HG03439 (cell line): ENCODE data around the gene SPEM1.

Experiments
- ATAC-seq: cut with Tn5 transposase; IDR thresholded peaks from one replicate; pipeline ENCODE4 v1.9.1; 2021; ENCODE audit warnings: mild to moderate bottlenecking, moderate library complexity; ENCODE audit not compliant: unreplicated experiment

The SPEM1 gene

GRCh38 chr17:7417056-7417655 lies 3.0 kb upstream of the SPEM1 start:
- ATAC-seq: no peak

DNA sequence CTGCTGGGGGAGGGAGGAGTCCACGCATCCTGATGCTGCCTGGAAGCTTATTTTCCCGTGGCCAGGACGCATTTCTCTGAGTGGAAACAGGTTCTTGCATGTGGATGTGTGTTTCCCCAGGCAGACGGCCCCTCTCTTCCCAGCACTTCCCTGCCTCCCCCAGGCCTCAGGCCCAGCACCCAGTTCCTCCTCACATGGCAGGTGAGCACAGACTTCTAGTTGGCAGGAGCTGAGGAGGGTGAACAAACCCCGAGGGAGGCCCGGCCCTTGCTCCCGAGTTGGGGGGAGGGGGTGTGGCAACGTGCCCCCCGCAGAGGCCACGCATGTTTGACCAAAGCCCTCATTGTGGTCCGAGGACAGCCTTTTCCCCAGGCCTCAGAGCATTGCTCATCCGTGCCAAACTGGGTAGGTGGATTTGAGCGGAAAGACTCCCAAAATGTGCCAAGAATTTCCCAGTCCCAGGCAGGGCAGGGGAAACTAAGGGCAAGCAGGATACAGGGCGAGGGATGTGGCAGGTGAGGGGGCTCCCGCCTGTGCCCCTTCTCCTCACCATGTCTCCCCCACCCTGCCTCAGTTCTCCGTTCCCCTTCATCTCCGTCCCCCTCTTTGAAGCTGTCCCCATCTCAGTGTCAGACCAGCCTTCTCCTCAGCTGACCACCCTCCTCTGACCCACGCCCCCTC lies 1.5 kb upstream of the SPEM1 start:
- ATAC-seq: no peak

- ATAC-seq: no peak
These were observed 1.1 kb downstream of the SPEM1 start for GRCh38 chr17:7421186-7421585.

DNA sequence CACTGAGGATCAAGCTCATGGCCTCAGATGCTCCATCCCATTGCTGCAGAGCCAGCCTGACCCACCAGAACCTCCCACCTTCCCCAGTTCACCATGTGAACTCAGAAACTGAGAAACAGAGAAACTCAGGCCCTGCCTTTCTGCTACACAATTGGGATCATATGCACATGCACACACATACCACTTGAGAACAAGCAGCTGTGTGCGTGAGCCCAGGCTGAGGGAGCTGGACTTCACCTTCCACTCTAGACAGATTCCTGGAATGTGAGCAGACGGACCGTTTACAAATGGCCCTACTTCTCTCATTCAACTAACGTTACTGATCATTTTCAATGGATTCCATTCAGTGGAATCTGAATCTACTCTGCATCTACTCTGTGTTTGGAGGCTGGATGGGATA lies 3.6 kb downstream of the SPEM1 start:
- no peak for ATAC-seq

DNA sequence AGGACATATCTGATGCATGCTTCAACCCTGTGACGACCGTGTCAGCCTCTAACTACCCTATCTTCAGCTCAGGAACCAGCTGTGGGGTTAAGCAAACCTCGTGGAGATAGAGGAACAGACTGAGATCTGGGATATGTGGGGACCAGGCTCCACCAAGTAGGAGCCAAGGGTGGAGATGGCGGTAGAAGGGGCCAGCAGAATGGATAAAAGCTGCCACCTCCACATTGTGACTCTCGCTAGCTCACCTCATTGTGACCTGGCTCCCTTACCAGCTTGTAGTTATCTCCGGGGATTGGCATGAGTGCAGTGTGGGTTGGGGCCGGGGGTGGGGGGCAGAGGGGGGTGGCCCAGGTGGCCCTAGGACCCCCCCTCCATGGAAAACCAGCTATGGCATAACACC lies 5.2 kb downstream of the SPEM1 start, which contains the start of gene SPEM2:
Gene SPEM2 (plus strand): TSS at position 301 of the 400 bp plus-strand sequence. CDS start 73 bp downstream, at position 374.
- no peak for ATAC-seq

DNA sequence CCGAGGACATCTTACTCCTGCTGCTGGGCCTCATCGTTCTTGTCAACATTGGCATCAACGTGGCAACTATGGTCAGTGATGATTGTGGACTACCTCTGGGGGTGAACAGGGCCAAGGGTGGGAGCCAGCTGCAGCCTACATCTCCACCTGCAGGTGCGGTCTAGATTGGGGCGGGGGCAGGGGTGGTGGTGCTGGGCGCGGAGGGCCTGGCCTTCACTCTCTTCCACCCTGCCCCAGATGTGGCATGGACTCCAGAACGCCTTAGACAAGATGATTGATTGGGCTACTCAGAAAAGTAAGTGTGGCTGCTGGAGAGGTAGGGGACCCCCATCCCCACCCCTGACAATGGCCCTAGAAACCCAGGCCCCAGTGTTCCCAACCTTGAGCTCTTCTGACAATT lies 5.6 kb downstream of the SPEM1 start:
- no peak for ATAC-seq

DNA sequence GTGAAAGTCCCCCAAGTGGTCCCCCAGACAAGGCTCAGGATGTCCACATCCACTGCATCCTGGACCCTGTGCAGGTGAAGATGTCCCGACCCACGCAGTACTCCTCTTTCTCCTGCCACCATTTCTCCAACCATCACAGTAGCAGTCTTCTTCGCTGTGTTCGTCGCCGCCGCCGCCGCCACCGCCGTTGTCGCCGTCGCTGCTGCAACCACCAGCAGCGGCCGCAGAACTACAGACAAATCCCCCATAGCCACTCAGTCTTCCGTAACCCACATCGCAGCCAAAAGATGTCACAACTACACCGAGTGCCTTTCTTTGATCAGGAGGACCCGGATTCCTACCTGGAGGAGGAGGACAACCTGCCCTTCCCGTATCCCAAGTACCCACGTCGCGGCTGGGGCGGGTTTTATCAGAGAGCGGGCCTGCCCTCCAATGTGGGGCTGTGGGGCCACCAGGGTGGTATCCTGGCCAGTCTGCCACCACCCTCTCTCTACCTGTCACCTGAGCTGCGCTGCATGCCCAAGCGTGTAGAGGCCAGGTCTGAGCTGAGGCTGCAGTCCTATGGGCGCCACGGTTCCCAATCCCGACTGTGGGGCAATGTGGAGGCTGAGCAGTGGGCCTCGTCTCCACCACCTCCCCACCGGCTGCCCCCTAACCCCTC lies 6.2 kb downstream of the SPEM1 start:
- ATAC-seq: no peak

DNA sequence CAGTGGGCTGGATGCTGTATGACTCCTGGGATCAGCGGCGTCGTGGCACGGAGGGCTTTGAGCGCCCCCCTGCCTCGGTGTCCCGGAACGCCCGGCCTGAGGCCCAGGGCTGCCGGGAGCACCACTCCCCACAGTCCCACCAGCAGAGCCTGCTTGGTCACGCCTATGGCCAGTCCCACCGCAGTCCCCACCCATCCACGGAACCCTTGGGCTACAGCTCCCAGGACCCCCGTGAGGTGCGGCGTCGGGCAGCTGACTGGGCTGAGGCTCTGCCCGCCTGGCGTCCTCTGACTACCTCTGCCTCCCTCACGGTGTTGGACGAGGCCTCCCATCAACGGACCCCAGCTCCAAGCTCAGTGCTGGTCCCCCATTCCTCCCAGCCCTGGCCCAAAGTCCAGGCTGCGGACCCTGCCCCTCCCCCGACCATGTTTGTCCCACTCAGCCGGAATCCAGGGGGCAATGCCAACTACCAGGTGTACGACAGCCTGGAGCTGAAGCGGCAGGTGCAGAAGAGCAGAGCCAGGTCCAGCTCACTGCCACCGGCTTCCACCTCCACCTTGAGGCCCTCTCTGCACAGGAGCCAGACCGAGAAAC lies 6.9 kb downstream of the SPEM1 start:
- no peak for ATAC-seq

GRCh38 chr17:7427549-7427948 lies 7.4 kb downstream of the SPEM1 start:
- no peak for ATAC-seq

- ATAC-seq: no peak
These were observed 8.4 kb downstream of the SPEM1 start, which contains the start of gene SPEM3 for GRCh38 chr17:7428557-7428956. TSS of gene SPEM3 (plus strand) at chr17:7428857. CDS start at chr17:7428903, 46 bp downstream.

- ATAC-seq: no peak
These were observed 9.6 kb downstream of the SPEM1 start for GRCh38 chr17:7429722-7430121.

DNA sequence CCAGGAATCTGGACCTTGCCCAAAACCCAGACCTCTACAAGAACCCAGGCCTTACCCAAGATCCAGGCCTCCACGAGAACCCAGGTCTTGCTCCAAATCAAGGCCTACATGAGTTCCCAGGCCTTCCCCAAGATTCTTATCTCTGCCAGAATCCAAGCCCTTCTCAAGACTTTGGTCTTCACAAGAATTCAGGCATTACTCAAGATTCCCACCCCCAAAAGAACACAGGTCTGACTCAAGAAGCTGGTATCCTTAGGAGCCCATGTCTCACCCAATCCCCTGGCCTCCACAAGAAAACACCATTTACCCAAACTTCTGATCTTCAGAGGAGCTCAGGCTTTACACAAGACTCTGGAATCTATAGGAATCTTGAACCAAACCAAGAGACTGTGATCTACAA lies 11.1 kb downstream of the SPEM1 start:
- no peak for ATAC-seq

DNA sequence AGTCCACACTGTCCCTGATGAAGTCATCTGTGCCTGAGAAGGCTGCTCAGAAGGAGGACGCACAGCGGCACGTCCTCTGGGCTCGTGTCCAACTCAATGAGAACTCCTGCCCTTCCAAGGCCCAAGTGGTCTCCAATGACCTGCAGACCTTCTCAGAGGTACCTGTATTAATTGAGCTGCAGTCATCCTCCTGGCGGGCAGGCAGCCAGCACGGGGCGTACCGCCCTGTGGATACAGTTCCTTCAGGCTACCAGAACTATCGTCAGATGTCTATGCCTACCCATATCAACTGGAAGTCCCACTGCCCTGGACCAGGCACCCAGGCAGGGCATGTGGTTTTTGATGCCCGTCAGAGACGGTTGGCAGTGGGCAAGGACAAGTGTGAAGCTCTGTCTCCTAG lies 12.2 kb downstream of the SPEM1 start:
- ATAC-seq: no peak

GRCh38 chr17:7435676-7436555 lies 15.8 kb downstream of the SPEM1 start:
- ATAC-seq: no peak

- no peak for ATAC-seq
These were observed 16.6 kb downstream of the SPEM1 start for GRCh38 chr17:7436556-7437368.

GRCh38 chr17:7437369-7437863 lies 17.3 kb downstream of the SPEM1 start:
- ATAC-seq: no peak

GRCh38 chr17:7437950-7438614 lies 18.0 kb downstream of the SPEM1 start:
- ATAC-seq: no peak

- ATAC-seq: no peak
These were observed 18.7 kb downstream of the SPEM1 start for GRCh38 chr17:7438656-7439460.
